Measurements from ENCODE around the gene HES4. TPM values are rescaled to one million over a fixed set of nuclear protein-coding genes. Genes with fewer than 3 reads are reported as not detected.
"Not testable (repeated sequence)": the region's sequence is repeated elsewhere in the genome, so short reads cannot be mapped to it uniquely, and the experiment has no call there.

HES4 gene
- total and polyA plus RNA-seq, 4 experiments from 2014 or later = 0.36 TPM; not detected in 3

- ChIA-PET CTCF (ENCODE audit: partially characterized antibody) (interaction anchor here (1.4 to 4.2 kb wide), 2 partner anchors 8 to 9 kb away, joined by 5 to 35 read pairs; no protein-coding TSS in a partner anchor), POLR2A (ENCODE audit: partially characterized antibody) (no interaction called here)
- no peaks in the 10 kb centered on the region for H3K36me3 ChIP-seq (ENCODE audit: insufficient read depth, low read length)
- Mint-ChIP-seq H3K4me1 (peaks cover 12 to 28% (median 19%) of the 10 kb centered on the region in 4 donors), H3K9me3 (peaks cover 0 to 1% (median 0%) of the 10 kb centered on the region in 8 donors), H3K4me3 (peak overlapping the region in 2 of 8 donors; percentile 9 to 15), H3K27ac (peak overlapping the region in 4 of 7 donors; percentile 10 to 43 (median 28)), H3K36me3 (peaks cover 0 to 7% of the 10 kb centered on the region in 2 donors), H3K27me3 (peaks cover 6 to 16% of the 10 kb centered on the region in 2 donors)
- no peaks in the 10 kb centered on the region for H3K9me3 ChIP-seq (ENCODE audit: control insufficient read depth in 1 of 2, low read length in 2 of 2)
- intact Hi-C loops (cut with micrococcal nuclease) = no loop called here
- H3K27ac ChIP-seq (ENCODE audit: low read depth, low read length) = no peak overlapping the region
- no peak for DNase-seq
- H3K4me3 ChIP-seq (ENCODE audit: low read length in 2 of 2) = no peak overlapping the region
- H3K4me1 ChIP-seq (ENCODE audit: insufficient read depth, low read length) = peaks cover 16% of the 10 kb centered on the region
- H3K27me3 ChIP-seq (ENCODE audit: insufficient read depth, low read length) = no peaks in the 10 kb centered on the region
Observed at GRCh38 chr1:1011396-1011949, 11.6 kb upstream of the HES4 start.

DNA sequence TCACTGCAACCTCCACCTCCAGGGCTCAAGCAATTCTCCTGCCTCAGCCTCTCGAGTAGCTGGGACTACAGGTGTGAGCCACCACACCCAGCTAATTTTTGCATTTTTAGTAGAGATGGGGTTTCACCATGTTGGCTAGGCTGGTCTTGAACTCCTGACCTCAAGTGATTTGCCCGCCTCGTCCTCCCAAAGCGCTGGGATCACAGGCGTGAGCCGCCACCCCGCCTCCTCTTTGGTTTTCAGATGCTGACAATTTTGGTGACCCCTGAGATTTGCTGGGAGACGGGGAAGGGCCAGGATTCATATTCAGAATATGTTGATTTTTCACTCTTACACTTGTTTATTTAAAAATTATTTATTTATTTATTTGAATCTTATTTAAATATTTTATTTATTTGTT is 10.2 kb upstream of the HES4 start:
- H3K4me3 Mint-ChIP-seq; intact Hi-C loops (cut with micrococcal nuclease); H3K36me3 Mint-ChIP-seq; H3K9me3 Mint-ChIP-seq; DNase-seq; H3K36me3 ChIP-seq (ENCODE audit: insufficient read depth, low read length); POLR2A ChIA-PET (ENCODE audit: partially characterized antibody); H3K9me3 ChIP-seq (ENCODE audit: control insufficient read depth in 1 of 2, low read length in 2 of 2); H3K27me3 ChIP-seq (ENCODE audit: insufficient read depth, low read length); H3K27ac ChIP-seq (ENCODE audit: low read depth, low read length); H3K27ac Mint-ChIP-seq; H3K4me3 ChIP-seq (ENCODE audit: low read length in 2 of 2): not testable (repeated sequence)
- H3K4me1 ChIP-seq (ENCODE audit: insufficient read depth, low read length) = peaks cover 19% of the 10 kb centered on the region
- H3K4me1 Mint-ChIP-seq = peaks cover 14 to 29% (median 21%) of the 10 kb centered on the region in 4 donors
- peaks cover 10 to 22% of the 10 kb centered on the region in 2 donors for H3K27me3 Mint-ChIP-seq
- CTCF ChIA-PET (ENCODE audit: partially characterized antibody) = interaction anchor here (1.4 kb wide), 1 partner anchor 8 kb away, joined by 5 read pairs; no protein-coding TSS in a partner anchor

DNA sequence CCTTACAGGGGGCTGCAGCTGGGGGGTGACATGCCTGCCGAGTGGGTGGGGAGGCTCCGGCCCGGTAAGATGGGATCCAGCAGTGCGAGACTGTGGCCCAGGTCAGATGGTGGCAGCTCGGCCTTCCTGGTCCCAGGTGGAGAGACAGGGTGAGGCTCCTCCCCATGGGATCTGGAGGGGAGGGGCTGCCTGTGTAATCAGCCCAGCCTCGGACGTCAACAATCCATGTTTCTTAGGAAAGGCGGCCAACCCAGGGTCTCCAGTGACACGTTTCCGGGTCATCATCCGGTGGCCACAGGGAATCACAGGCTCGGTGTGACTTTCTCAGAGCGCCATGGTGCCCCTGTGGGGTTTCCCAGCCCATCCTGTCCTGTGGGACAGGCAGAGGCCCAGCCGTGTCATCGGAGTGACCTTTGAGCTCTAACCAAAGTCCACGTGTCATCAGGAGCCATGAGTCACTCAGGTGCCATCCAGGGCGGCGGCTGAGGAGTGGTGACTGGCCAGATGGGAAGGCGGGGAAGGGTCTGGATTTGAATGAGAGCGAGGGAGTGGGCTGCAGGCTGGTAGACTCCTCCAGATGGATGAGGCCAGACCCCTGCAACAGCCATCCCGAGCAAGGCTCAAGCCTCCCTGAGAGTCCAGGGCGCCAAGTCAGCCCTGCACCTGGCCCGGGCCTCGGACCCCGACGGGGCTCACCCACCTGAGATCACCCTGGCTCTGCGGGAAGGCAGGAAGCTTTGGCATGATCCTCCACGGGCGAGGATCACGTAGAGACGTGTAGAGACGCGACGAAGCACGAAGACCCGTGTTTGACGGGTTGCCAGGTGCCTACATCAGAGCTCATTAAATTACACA is 6.6 kb upstream of the HES4 start:
- Histone ChIP-seq H3K27ac (ENCODE audit: low read depth, low read length) (no peak overlapping the region), H3K36me3 (ENCODE audit: insufficient read depth, low read length) (no peaks in the 10 kb centered on the region), H3K27me3 (ENCODE audit: insufficient read depth, low read length) (peaks cover 28% of the 10 kb centered on the region), H3K4me1 (ENCODE audit: insufficient read depth, low read length) (peaks cover 14% of the 10 kb centered on the region), H3K4me3 (ENCODE audit: low read length in 2 of 2) (no peak overlapping the region), H3K9me3 (ENCODE audit: control insufficient read depth in 1 of 2, low read length in 2 of 2) (no peaks in the 10 kb centered on the region)
- CTCF ChIA-PET (ENCODE audit: partially characterized antibody) = interaction anchor here (1.2 to 1.3 kb wide), 2 partner anchors 12 to 57 kb away, joined by 3 read pairs; no protein-coding TSS in a partner anchor
- intact Hi-C loops (cut with micrococcal nuclease) = no loop called here
- H3K36me3 Mint-ChIP-seq = no peaks in the 10 kb centered on the region
- peaks cover 9 to 14% (median 10%) of the 10 kb centered on the region in 4 donors for H3K4me1 Mint-ChIP-seq
- peak overlapping the region in 1 of 8 donors; percentile 39 for H3K4me3 Mint-ChIP-seq
- no peak overlapping the region for H3K27ac Mint-ChIP-seq
- peaks cover 23 to 31% of the 10 kb centered on the region in 2 donors for H3K27me3 Mint-ChIP-seq
- no peaks in the 10 kb centered on the region for H3K9me3 Mint-ChIP-seq
- DNase-seq = no peak
- POLR2A ChIA-PET (ENCODE audit: partially characterized antibody) = interaction anchor here (1.1 kb wide), 1 partner anchor 16 kb away, joined by 3 read pairs; no protein-coding TSS in a partner anchor

DNA sequence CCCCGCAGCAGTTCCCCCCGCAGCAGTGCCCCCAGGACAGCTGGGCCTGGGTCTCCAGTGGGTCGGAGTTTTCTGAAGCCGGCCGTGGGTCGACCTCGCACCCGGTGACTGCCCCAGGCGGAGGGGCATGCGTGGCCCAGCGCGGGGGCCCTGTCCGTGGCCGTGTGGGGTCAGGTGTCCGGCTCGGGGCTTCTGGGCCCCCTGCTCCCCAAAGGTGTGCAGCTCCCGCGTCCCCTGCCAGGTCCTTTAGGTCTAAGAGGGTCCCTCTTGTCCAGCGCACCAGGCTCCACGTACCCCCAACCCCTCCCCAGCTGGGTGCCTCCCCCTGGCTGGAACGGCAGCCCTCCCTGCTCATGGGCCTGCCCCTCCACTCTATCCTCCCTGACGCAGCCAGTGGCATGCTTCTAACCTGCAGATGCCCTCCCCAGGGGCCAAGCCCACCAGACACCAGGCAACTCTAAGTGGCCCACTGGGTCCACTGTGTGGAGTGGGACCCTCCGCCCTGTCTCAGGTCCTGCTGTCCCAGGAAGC is 5.9 kb upstream of the HES4 start:
- peaks cover 35% of the 10 kb centered on the region for H3K27me3 ChIP-seq (ENCODE audit: insufficient read depth, low read length)
- no peak overlapping the region for H3K4me3 ChIP-seq (ENCODE audit: low read length in 2 of 2)
- Mint-ChIP-seq H3K9me3 (no peaks in the 10 kb centered on the region), H3K27me3 (peaks cover 23 to 33% of the 10 kb centered on the region in 2 donors), H3K27ac (no peak overlapping the region), H3K36me3 (no peaks in the 10 kb centered on the region), H3K4me1 (peaks cover 9 to 14% (median 12%) of the 10 kb centered on the region in 4 donors), H3K4me3 (peak overlapping the region in 1 of 8 donors; percentile 39)
- no peaks in the 10 kb centered on the region for H3K36me3 ChIP-seq (ENCODE audit: insufficient read depth, low read length)
- CTCF ChIA-PET (ENCODE audit: partially characterized antibody) = no interaction called here
- peaks cover 21% of the 10 kb centered on the region for H3K4me1 ChIP-seq (ENCODE audit: insufficient read depth, low read length)
- no peaks in the 10 kb centered on the region for H3K9me3 ChIP-seq (ENCODE audit: control insufficient read depth in 1 of 2, low read length in 2 of 2)
- no peak for DNase-seq
- H3K27ac ChIP-seq (ENCODE audit: low read depth, low read length) = no peak overlapping the region
- POLR2A ChIA-PET (ENCODE audit: partially characterized antibody) = interaction anchor here (1.1 to 1.5 kb wide), 2 partner anchors 8 to 15 kb away, joined by 3 to 7 read pairs; partner anchors contain the start of gene ISG15
- intact Hi-C loops (cut with micrococcal nuclease) = no loop called here

- peak overlapping the region in 4 of 8 donors; percentile 13 to 69 (median 43) for H3K4me3 Mint-ChIP-seq
- peaks cover 27 to 36% of the 10 kb centered on the region in 2 donors for H3K27me3 Mint-ChIP-seq
- no peak for DNase-seq
- Histone ChIP-seq H3K9me3 (ENCODE audit: control insufficient read depth in 1 of 2, low read length in 2 of 2) (no peaks in the 10 kb centered on the region), H3K4me3 (ENCODE audit: low read length in 2 of 2) (no peak overlapping the region), H3K36me3 (ENCODE audit: insufficient read depth, low read length) (no peaks in the 10 kb centered on the region), H3K4me1 (ENCODE audit: insufficient read depth, low read length) (peaks cover 28% of the 10 kb centered on the region), H3K27me3 (ENCODE audit: insufficient read depth, low read length) (peaks cover 37% of the 10 kb centered on the region), H3K27ac (ENCODE audit: low read depth, low read length) (no peak overlapping the region)
- POLR2A ChIA-PET (ENCODE audit: partially characterized antibody) = interaction anchor here (1.1 to 1.5 kb wide), 2 partner anchors 8 to 14 kb away, joined by 3 to 7 read pairs; partner anchors contain the start of gene ISG15
- intact Hi-C loops (cut with micrococcal nuclease) = no loop called here
- CTCF ChIA-PET (ENCODE audit: partially characterized antibody) = interaction anchor here (0.9 to 4.5 kb wide), 2 partner anchors 9 to 10 kb away, joined by 3 to 35 read pairs; partner anchors contain the start of gene ISG15
- H3K27ac Mint-ChIP-seq = peak overlapping the region in 2 of 7 donors; percentile 46 to 71
- H3K9me3 Mint-ChIP-seq = no peaks in the 10 kb centered on the region
- no peaks in the 10 kb centered on the region for H3K36me3 Mint-ChIP-seq
- peaks cover 11 to 17% (median 12%) of the 10 kb centered on the region in 4 donors for H3K4me1 Mint-ChIP-seq
Observed at GRCh38 chr1:1004780-1005697, 5.1 kb upstream of the HES4 start.

- Mint-ChIP-seq H3K9me3 (no peaks in the 10 kb centered on the region), H3K36me3 (no peaks in the 10 kb centered on the region), H3K4me3 (peak overlapping the region in 3 of 8 donors; percentile 13 to 69 (median 41)), H3K27ac (peak overlapping the region in 1 of 7 donors; percentile 71), H3K4me1 (peaks cover 11 to 17% (median 12%) of the 10 kb centered on the region in 4 donors), H3K27me3 (peaks cover 27 to 36% of the 10 kb centered on the region in 2 donors)
- Histone ChIP-seq H3K4me1 (ENCODE audit: insufficient read depth, low read length) (peaks cover 30% of the 10 kb centered on the region), H3K27me3 (ENCODE audit: insufficient read depth, low read length) (peaks cover 37% of the 10 kb centered on the region), H3K9me3 (ENCODE audit: control insufficient read depth in 1 of 2, low read length in 2 of 2) (no peaks in the 10 kb centered on the region), H3K27ac (ENCODE audit: low read depth, low read length) (no peak overlapping the region), H3K4me3 (ENCODE audit: low read length in 2 of 2) (no peak overlapping the region), H3K36me3 (ENCODE audit: insufficient read depth, low read length) (no peaks in the 10 kb centered on the region)
- intact Hi-C loops (cut with micrococcal nuclease) = no loop called here
- ChIA-PET POLR2A (ENCODE audit: partially characterized antibody) (interaction anchor here (1.5 kb wide), 1 partner anchor 9 kb away, joined by 7 read pairs; the partner anchor contains the start of gene ISG15), CTCF (ENCODE audit: partially characterized antibody) (interaction anchor here (0.9 to 4.5 kb wide), 3 partner anchors 9 to 12 kb away, joined by 3 to 35 read pairs (median 19); partner anchors contain the start of gene ISG15)
- DNase-seq = no peak
Observed at GRCh38 chr1:1004420-1004779, 4.5 kb upstream of the HES4 start.

All from CD4-positive, alpha-beta memory T cell (primary cell).